Mesenchymal stem cell (in vitro differentiated cells and primary cell): Measurements from ENCODE around the gene SH2D4B.

Source experiments
- DNase-seq: peaks from one replicate; pipeline ENCODE4 v3.0.0-alpha.2; 2013
- H2AFZ ChIP-seq: one replicate; pipeline ENCODE4 v1.6.1; 2013; ENCODE audit warnings: low read depth, mild to moderate bottlenecking, control low read depth, inconsistent platforms, low read length, moderate library complexity
- H2AK5ac ChIP-seq: 2 replicates; pipeline ENCODE4 v1.6.1; 2013; ENCODE audit warnings: low read length, moderate library complexity, mild to moderate bottlenecking, inconsistent platforms; ENCODE audit not compliant: severe bottlenecking
- H2BK120ac ChIP-seq: one replicate; pipeline ENCODE4 v1.6.1; 2013; ENCODE audit warnings: low read depth, mild to moderate bottlenecking, inconsistent platforms, low read length, moderate library complexity
- H2BK12ac ChIP-seq, 2 experiments: one replicate each; pipeline ENCODE4 v1.6.1; 2013; ENCODE audit warnings: inconsistent platforms in 2 of 2, low read length in 2 of 2, mild to moderate bottlenecking in 2 of 2, moderate library complexity in 2 of 2, control low read depth in 1 of 2
- H2BK15ac ChIP-seq: one replicate; pipeline ENCODE4 v1.6.1; 2013; ENCODE audit warnings: mild to moderate bottlenecking, low read depth, inconsistent platforms; ENCODE audit not compliant: poor library complexity, severe bottlenecking
- H2BK5ac ChIP-seq: 2 replicates; pipeline ENCODE4 v1.6.1; 2013; ENCODE audit warnings: low read depth, mild to moderate bottlenecking, low read length, control low read depth, inconsistent platforms; ENCODE audit not compliant: poor library complexity, severe bottlenecking
- H3K14ac ChIP-seq, 2 experiments: one replicate each; pipeline ENCODE4 v1.6.1; 2013; ENCODE audit warnings: inconsistent platforms in 2 of 2, low read length in 2 of 2, control low read depth in 1 of 2, mild to moderate bottlenecking in 1 of 2, moderate library complexity in 1 of 2
- H3K18ac ChIP-seq, 2 experiments: one replicate each; pipeline ENCODE4 v1.6.1; 2013; ENCODE audit warnings: inconsistent platforms in 2 of 2, low read length in 2 of 2, control low read depth in 1 of 2, low read depth in 1 of 2, mild to moderate bottlenecking in 1 of 2
- H3K23ac ChIP-seq, 2 experiments: one replicate each; pipeline ENCODE4 v1.6.1; 2013; ENCODE audit warnings: inconsistent platforms in 2 of 2, low read length in 2 of 2, mild to moderate bottlenecking in 2 of 2, moderate library complexity in 2 of 2, control low read depth in 1 of 2
- H3K27ac ChIP-seq: 2 replicates; pipeline ENCODE4 v1.5.1; 2013; ENCODE audit warnings: mild to moderate bottlenecking, moderate library complexity, low read length, control low read depth, inconsistent platforms; ENCODE audit not compliant: poor library complexity, severe bottlenecking
- H3K27me3 ChIP-seq, 2 experiments: 2 replicates each; pipeline versions ENCODE4 v1.6.1 to v1.7.0; 2013; ENCODE audit warnings: low read length in 2 of 2, mild to moderate bottlenecking in 2 of 2, moderate library complexity in 2 of 2, control low read depth in 1 of 2, inconsistent platforms in 1 of 2; ENCODE audit not compliant: control insufficient read depth in 1 of 2, insufficient read depth in 1 of 2
- H3K36me3 ChIP-seq, 2 experiments: 2 replicates each; pipeline versions ENCODE4 v1.6.1 to v1.7.0; 2013; ENCODE audit warnings: low read length in 2 of 2, control low read depth in 1 of 2, inconsistent platforms in 1 of 2, low read depth in 1 of 2, mild to moderate bottlenecking in 1 of 2; ENCODE audit not compliant: insufficient read depth in 2 of 2, control insufficient read depth in 1 of 2
- H3K4ac ChIP-seq, 2 experiments: one replicate each; pipeline ENCODE4 v1.6.1; 2013; ENCODE audit warnings: inconsistent platforms in 2 of 2, low read length in 2 of 2, mild to moderate bottlenecking in 2 of 2, moderate library complexity in 2 of 2, control low read depth in 1 of 2, low read depth in 1 of 2
- H3K4me1 ChIP-seq: 2 replicates; pipeline ENCODE4 v1.6.1; 2013; ENCODE audit warnings: low read depth, low read length, control low read depth; ENCODE audit not compliant: control insufficient read depth, insufficient read depth
- H3K4me2 ChIP-seq: 2 replicates; pipeline ENCODE4 v1.6.1; 2013; ENCODE audit warnings: low read length, mild to moderate bottlenecking, inconsistent platforms; ENCODE audit not compliant: poor library complexity, severe bottlenecking
- H3K4me3 ChIP-seq, 2 experiments: 2 replicates each; pipeline versions ENCODE4 v1.5.1 to v1.7.0; 2013; ENCODE audit warnings: low read length in 2 of 2, mild to moderate bottlenecking in 2 of 2, control low read depth in 1 of 2, low read depth in 1 of 2; ENCODE audit not compliant: insufficient read depth in 1 of 2
- H3K79me1 ChIP-seq: replicated peaks from 2 replicates; pipeline ENCODE4 v1.6.1; 2013; ENCODE audit warnings: mild to moderate bottlenecking, control low read depth, low read length, inconsistent platforms; ENCODE audit not compliant: poor library complexity, severe bottlenecking
- H3K9ac ChIP-seq: 2 replicates; pipeline ENCODE4 v1.7.0; 2013; ENCODE audit warnings: mild to moderate bottlenecking, low read length, moderate library complexity
- H3K9me3 ChIP-seq: 2 replicates; pipeline ENCODE4 v1.7.0; 2013; ENCODE audit warnings: mild to moderate bottlenecking, low read length; ENCODE audit not compliant: control insufficient read depth
- H4K8ac ChIP-seq: one replicate; pipeline ENCODE4 v1.6.1; 2013; ENCODE audit warnings: inconsistent platforms, mild to moderate bottlenecking, low read length, moderate library complexity
- H4K91ac ChIP-seq: one replicate; pipeline ENCODE4 v1.6.1; 2013; ENCODE audit warnings: mild to moderate bottlenecking, low read length, inconsistent platforms
- WGBS: methylation state at CpG from one replicate; pipeline ENCODE4 v1.1.7; 2013; ENCODE audit warnings: mixed read lengths; 5-methylcytosine and 5-hydroxymethylcytosine counted together

SH2D4B gene

GRCh38 chr10:80633910-80634309 lies 96.2 kb downstream of the SH2D4B start:
- no peaks in the 10 kb centered on the region for H3K9me3 ChIP-seq
- H3K23ac ChIP-seq = no peak overlapping the region
- H2BK15ac ChIP-seq = no peak overlapping the region
- no peak overlapping the region for H2BK12ac ChIP-seq
- no peak overlapping the region for H3K18ac ChIP-seq
- no peak overlapping the region for H2AK5ac ChIP-seq
- H2BK120ac ChIP-seq = no peak overlapping the region
- H3K14ac ChIP-seq = no peak overlapping the region
- no peak overlapping the region for H3K4me2 ChIP-seq
- no peak overlapping the region for H4K8ac ChIP-seq
- no peak overlapping the region for H3K9ac ChIP-seq
- no peaks in the 10 kb centered on the region for H3K79me1 ChIP-seq
- H3K4me3 ChIP-seq = no peak overlapping the region
- H3K4me1 ChIP-seq = no peaks in the 10 kb centered on the region
- no peak overlapping the region for H2BK5ac ChIP-seq
- H3K27ac ChIP-seq = no peak overlapping the region
- H3K27me3 ChIP-seq = no peaks in the 10 kb centered on the region
- DNase-seq = no peak
- H3K36me3 ChIP-seq = no peaks in the 10 kb centered on the region
- H2AFZ ChIP-seq = no peak overlapping the region
- WGBS = 91% methylated on average over 7 of the region's 7 CpGs
- H3K4ac ChIP-seq = no peak overlapping the region
- H4K91ac ChIP-seq = no peak overlapping the region

GRCh38 chr10:80642661-80643060 lies 105.0 kb downstream of the SH2D4B start:
- 91% methylated on average over 5 of the region's 5 CpGs for WGBS
- H3K36me3 ChIP-seq = no peaks in the 10 kb centered on the region
- no peak overlapping the region for H3K4me2 ChIP-seq
- H4K8ac ChIP-seq = no peak overlapping the region
- no peaks in the 10 kb centered on the region for H3K4me1 ChIP-seq
- no peak overlapping the region for H3K4ac ChIP-seq
- no peak overlapping the region for H3K23ac ChIP-seq
- no peak overlapping the region for H2AFZ ChIP-seq
- no peak overlapping the region for H2BK5ac ChIP-seq
- H3K9me3 ChIP-seq = no peaks in the 10 kb centered on the region
- no peak overlapping the region for H4K91ac ChIP-seq
- DNase-seq = no peak
- H3K9ac ChIP-seq = no peak overlapping the region
- no peak overlapping the region for H3K27ac ChIP-seq
- H3K27me3 ChIP-seq = no peaks in the 10 kb centered on the region
- H2AK5ac ChIP-seq = no peak overlapping the region
- no peak overlapping the region for H3K4me3 ChIP-seq
- H2BK12ac ChIP-seq = no peak overlapping the region
- no peak overlapping the region for H3K18ac ChIP-seq
- H2BK15ac ChIP-seq = no peak overlapping the region
- H2BK120ac ChIP-seq = no peak overlapping the region
- no peaks in the 10 kb centered on the region for H3K79me1 ChIP-seq
- no peak overlapping the region for H3K14ac ChIP-seq

- H2AK5ac ChIP-seq = no peak overlapping the region
- no peaks in the 10 kb centered on the region for H3K79me1 ChIP-seq
- no peak for DNase-seq
- H3K9me3 ChIP-seq = no peaks in the 10 kb centered on the region
- no peak overlapping the region for H3K9ac ChIP-seq
- H3K4me1 ChIP-seq = no peaks in the 10 kb centered on the region
- no peaks in the 10 kb centered on the region for H3K36me3 ChIP-seq
- no peak overlapping the region for H3K4me3 ChIP-seq
- H3K14ac ChIP-seq = no peak overlapping the region
- no peak overlapping the region for H2BK120ac ChIP-seq
- H3K27me3 ChIP-seq = no peaks in the 10 kb centered on the region
- H4K91ac ChIP-seq = no peak overlapping the region
- H2BK12ac ChIP-seq = no peak overlapping the region
- no peak overlapping the region for H3K18ac ChIP-seq
- H2BK15ac ChIP-seq = no peak overlapping the region
- no peak overlapping the region for H2BK5ac ChIP-seq
- no peak overlapping the region for H3K27ac ChIP-seq
- H3K4ac ChIP-seq = no peak overlapping the region
- H2AFZ ChIP-seq = no peak overlapping the region
- no peak overlapping the region for H3K4me2 ChIP-seq
- no peak overlapping the region for H4K8ac ChIP-seq
- H3K23ac ChIP-seq = no peak overlapping the region
Observed at GRCh38 chr10:80646366-80646765, 108.7 kb downstream of the SH2D4B start.

- H2AFZ ChIP-seq = no peak overlapping the region
- no peaks in the 10 kb centered on the region for H3K9me3 ChIP-seq
- no peak overlapping the region for H3K14ac ChIP-seq
- H3K18ac ChIP-seq = no peak overlapping the region
- H2AK5ac ChIP-seq = no peak overlapping the region
- H4K8ac ChIP-seq = no peak overlapping the region
- no peak overlapping the region for H4K91ac ChIP-seq
- no peak overlapping the region for H3K27ac ChIP-seq
- no peaks in the 10 kb centered on the region for H3K36me3 ChIP-seq
- no peak overlapping the region for H2BK120ac ChIP-seq
- no peak overlapping the region for H2BK5ac ChIP-seq
- 95% methylated on average over 4 of the region's 7 CpGs for WGBS
- no peak overlapping the region for H3K9ac ChIP-seq
- no peaks in the 10 kb centered on the region for H3K27me3 ChIP-seq
- no peak overlapping the region for H3K4ac ChIP-seq
- no peaks in the 10 kb centered on the region for H3K79me1 ChIP-seq
- H3K4me3 ChIP-seq = no peak overlapping the region
- H3K4me1 ChIP-seq = no peaks in the 10 kb centered on the region
- H3K23ac ChIP-seq = no peak overlapping the region
- DNase-seq = no peak
- H3K4me2 ChIP-seq = no peak overlapping the region
- no peak overlapping the region for H2BK12ac ChIP-seq
- no peak overlapping the region for H2BK15ac ChIP-seq
Observed at GRCh38 chr10:80647173-80647833, 109.6 kb downstream of the SH2D4B start.
